ENCODE measurements around the gene TAF11. TPM values are rescaled to one million over a fixed set of nuclear protein-coding genes. Genes with fewer than 3 reads are reported as not detected.

Gene TAF11
- total and polyA plus RNA-seq, 2 donors (not counting 3 experiments of a cell fraction or from before 2014, with no cell fraction given): 30.7 to 37.1 TPM

Other genes with a start within 250 kb of the TAF11 start
- gene ILRUN, start 191.3 kb downstream of the TAF11 start, total RNA-seq: 47.0 and 48.9 TPM in 2 replicates
- gene ILRUN, start 191.3 kb downstream of the TAF11 start, polyA plus RNA-seq: 27.7 and 30.5 TPM in 2 replicates
- gene SNRPC, start 130.5 kb downstream of the TAF11 start, total RNA-seq: 137 and 141 TPM in 2 replicates
- 287 and 306 TPM in 2 replicates for gene SNRPC, start 130.5 kb downstream of the TAF11 start, polyA plus RNA-seq
- gene BLTP3A, start 96.0 kb downstream of the TAF11 start, total RNA-seq: 9.3 and 10.5 TPM in 2 replicates
- gene BLTP3A, start 96.0 kb downstream of the TAF11 start, polyA plus RNA-seq: 4.2 and 4.6 TPM in 2 replicates
- gene ANKS1A, start 1.2 kb upstream of the TAF11 start, total RNA-seq: 20.7 and 26.1 TPM in 2 replicates
- 6.7 and 8.9 TPM in 2 replicates for gene ANKS1A, start 1.2 kb upstream of the TAF11 start, polyA plus RNA-seq

All from endothelial cell of umbilical vein (primary cell).